MCF 10A (cell line): ENCODE results near the gene BCAS3. TPM values are rescaled to one million over a fixed set of nuclear protein-coding genes. Genes with fewer than 3 reads are reported as not detected.

Experiments used
- BruUV-seq: library from RNA; stranded (reverse); fragments of 400-500 nt; replicated peaks from 2 replicates; lab custom pipeline; 2021; lab: Mats Ljungman, UMichigan
- CTCF ChIA-PET: fragments of 300-600 bp; sonication (Branson Sonifier 250); formaldehyde crosslinking; extraction: SDS; loops from one replicate; lab custom pipeline; 2021; ENCODE audit warnings: antibody characterized with exemption, inconsistent platforms; lab: Yijun Ruan, JAX
- POLR2A ChIA-PET: fragments of 300-600, 350-650 bp; sonication (Branson Sonifier 250); formaldehyde crosslinking; extraction: SDS; loops from one replicate; lab custom pipeline; 2020; ENCODE audit warnings: antibody characterized with exemption, inconsistent platforms; lab: Yijun Ruan, JAX
- DNase-seq: peaks from one replicate; pipeline ENCODE4 v3.0.0-alpha.2; 2018; ENCODE audit not compliant: unreplicated experiment
- H3K27ac Mint-ChIP-seq: one replicate; pipeline ENCODE4 v1.8.0; 2022; ENCODE audit warnings: mild to moderate bottlenecking, low read depth, mixed read lengths; ENCODE audit not compliant: unreplicated experiment
- H3K27me3 Mint-ChIP-seq: one replicate; pipeline ENCODE4 v1.8.0; 2022; ENCODE audit warnings: mixed read lengths; ENCODE audit not compliant: insufficient read depth, unreplicated experiment
- H3K36me3 Mint-ChIP-seq: one replicate; pipeline ENCODE4 v1.8.0; 2022; ENCODE audit warnings: mild to moderate bottlenecking, moderate library complexity, mixed read lengths; ENCODE audit not compliant: insufficient read depth, unreplicated experiment
- H3K4me1 Mint-ChIP-seq: one replicate; pipeline ENCODE4 v1.8.0; 2022; ENCODE audit warnings: mixed read lengths; ENCODE audit not compliant: insufficient read depth, unreplicated experiment
- H3K4me3 Mint-ChIP-seq: one replicate; pipeline ENCODE4 v1.8.0; 2022; ENCODE audit warnings: mild to moderate bottlenecking, moderate library complexity, mixed read lengths; ENCODE audit not compliant: unreplicated experiment
- H3K9me3 Mint-ChIP-seq: one replicate; pipeline ENCODE4 v1.8.0; 2022; ENCODE audit warnings: mixed read lengths; ENCODE audit not compliant: unreplicated experiment
- intact Hi-C: fragments of 100-400 bp; cut with micrococcal nuclease; formaldehyde crosslinking; loops from 2 replicates; pipeline ENCODE4 v1.14.1; 2022
- total RNA-seq: library from RNA; stranded (reverse); gene quantifications from 2 replicates; pipeline ENCODE4 v1.2.3, GENCODE V29; 2022
- TF ChIP-seq, protein P1 (sequence below): fragments of 200-600 bp; IDR thresholded peaks from one replicate; pipeline ENCODE4 v1.8.0; 2022; ENCODE audit warnings: antibody characterized with exemption, mild to moderate bottlenecking; ENCODE audit not compliant: unreplicated experiment

BCAS3 gene
- total RNA-seq, 1 experiment from 2014 or later: 14.6 TPM

DNA sequence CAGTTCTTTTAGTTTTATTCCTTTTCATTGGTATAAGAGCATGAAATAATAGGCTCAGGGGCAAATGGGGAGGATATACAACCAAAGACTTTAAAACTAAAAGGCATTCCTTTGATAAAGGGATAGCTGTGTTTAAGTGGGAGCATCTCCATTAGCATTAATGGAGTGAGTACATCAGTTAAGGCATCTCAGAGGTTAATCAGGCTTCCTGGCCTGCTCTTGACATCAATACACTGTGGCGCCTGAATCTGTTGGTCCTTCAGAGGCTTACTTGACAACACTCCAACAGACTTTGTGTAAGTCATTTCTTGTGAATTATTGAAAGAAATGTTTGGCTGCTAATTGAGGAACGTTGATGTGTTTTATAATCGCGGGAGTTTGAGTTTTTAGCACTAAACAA is 230.7 kb downstream of the BCAS3 start:
- H3K9me3 Mint-ChIP-seq: no peaks in the 10 kb centered on the region
- H3K36me3 Mint-ChIP-seq: no peaks in the 10 kb centered on the region
- no peak overlapping the region for H3K4me3 Mint-ChIP-seq
- CTCF ChIA-PET: interaction anchor here (0.7 kb wide), 1 partner anchor 13 kb away, joined by 3 read pairs; no protein-coding TSS in a partner anchor
- intact Hi-C loops: no loop called here
- BruUV-seq: no TSS peak
- POLR2A ChIA-PET: interaction anchor here (0.6 to 1.3 kb wide), 2 partner anchors 8 to 1005 kb away, joined by 3 read pairs; no protein-coding TSS in a partner anchor
- no peaks in the 10 kb centered on the region for H3K27me3 Mint-ChIP-seq
- TF ChIP-seq, protein P1, sequence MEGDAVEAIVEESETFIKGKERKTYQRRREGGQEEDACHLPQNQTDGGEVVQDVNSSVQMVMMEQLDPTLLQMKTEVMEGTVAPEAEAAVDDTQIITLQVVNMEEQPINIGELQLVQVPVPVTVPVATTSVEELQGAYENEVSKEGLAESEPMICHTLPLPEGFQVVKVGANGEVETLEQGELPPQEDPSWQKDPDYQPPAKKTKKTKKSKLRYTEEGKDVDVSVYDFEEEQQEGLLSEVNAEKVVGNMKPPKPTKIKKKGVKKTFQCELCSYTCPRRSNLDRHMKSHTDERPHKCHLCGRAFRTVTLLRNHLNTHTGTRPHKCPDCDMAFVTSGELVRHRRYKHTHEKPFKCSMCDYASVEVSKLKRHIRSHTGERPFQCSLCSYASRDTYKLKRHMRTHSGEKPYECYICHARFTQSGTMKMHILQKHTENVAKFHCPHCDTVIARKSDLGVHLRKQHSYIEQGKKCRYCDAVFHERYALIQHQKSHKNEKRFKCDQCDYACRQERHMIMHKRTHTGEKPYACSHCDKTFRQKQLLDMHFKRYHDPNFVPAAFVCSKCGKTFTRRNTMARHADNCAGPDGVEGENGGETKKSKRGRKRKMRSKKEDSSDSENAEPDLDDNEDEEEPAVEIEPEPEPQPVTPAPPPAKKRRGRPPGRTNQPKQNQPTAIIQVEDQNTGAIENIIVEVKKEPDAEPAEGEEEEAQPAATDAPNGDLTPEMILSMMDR: no peak
- no peaks in the 10 kb centered on the region for H3K4me1 Mint-ChIP-seq
- no peak overlapping the region for H3K27ac Mint-ChIP-seq
- no peak for DNase-seq

DNA sequence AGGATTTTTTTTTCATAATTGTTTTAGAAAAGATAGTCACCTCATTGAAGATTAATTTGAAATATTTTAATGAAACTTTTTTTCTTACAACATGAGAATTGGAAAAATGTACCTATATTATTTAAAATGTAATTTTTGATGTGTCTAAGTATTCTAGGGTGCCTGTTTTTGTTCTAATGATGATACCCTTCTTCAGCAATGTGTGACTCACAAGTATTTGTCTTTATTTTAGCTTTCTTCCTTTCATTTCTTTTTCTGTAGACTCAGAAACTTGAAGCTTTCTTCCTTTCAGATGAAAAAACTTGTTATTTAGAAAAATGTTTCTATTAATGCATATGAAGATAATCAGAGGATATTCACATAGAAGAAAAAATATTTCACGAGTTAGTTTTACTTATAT is 231.8 kb downstream of the BCAS3 start:
- Mint-ChIP-seq H3K9me3 (no peaks in the 10 kb centered on the region), H3K27me3 (no peaks in the 10 kb centered on the region), H3K27ac (no peak overlapping the region), H3K36me3 (no peaks in the 10 kb centered on the region), H3K4me3 (no peak overlapping the region), H3K4me1 (no peaks in the 10 kb centered on the region)
- BruUV-seq: no TSS peak
- TF ChIP-seq, protein P1: no peak
- ChIA-PET CTCF (no interaction called here), POLR2A (no interaction called here)
- intact Hi-C loops: no loop called here
- no peak for DNase-seq

DNA sequence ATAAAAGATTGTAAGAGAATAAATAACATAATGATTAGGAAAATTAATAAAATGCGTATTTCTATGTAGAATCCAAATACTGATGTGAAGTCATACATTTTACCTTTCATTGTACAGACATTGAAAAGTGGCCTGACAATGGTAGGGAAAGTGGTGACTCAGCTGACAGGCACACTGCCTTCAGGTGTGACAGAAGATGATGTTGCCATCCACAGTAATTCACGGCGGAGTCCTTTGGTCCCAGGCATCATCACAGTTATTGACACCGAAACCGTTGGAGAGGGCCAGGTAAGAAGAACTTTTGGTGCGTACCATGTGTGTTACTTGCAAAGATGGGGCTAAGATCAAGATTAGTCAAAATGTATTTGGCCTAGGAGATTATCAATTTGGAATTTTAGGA is 232.8 kb downstream of the BCAS3 start:
- BruUV-seq: no TSS peak
- Mint-ChIP-seq H3K36me3 (no peaks in the 10 kb centered on the region), H3K27me3 (no peaks in the 10 kb centered on the region), H3K27ac (no peak overlapping the region), H3K4me1 (no peaks in the 10 kb centered on the region), H3K4me3 (no peak overlapping the region), H3K9me3 (no peaks in the 10 kb centered on the region)
- POLR2A ChIA-PET: no interaction called here
- CTCF ChIA-PET: no interaction called here
- intact Hi-C loops: no loop called here
- no peak for DNase-seq
- TF ChIP-seq, protein P1: no peak

DNA sequence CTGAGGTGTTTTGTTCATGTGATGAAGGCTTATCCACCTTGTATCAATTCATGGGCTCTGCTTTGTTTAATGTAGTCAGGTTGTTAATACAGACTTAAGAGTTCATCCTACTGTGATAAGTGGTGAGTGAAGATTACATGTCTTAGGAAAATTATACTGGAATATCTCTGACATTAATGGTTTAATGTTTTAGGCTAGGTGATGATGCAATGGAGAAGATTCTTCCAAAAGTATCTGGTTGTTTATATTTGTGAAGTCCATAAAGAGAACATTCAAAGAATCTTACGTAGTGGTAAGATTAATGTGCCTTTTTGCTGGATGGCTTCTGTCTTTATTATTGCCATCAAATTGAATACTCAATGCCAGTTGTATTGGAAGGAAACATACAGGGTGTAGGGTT is 236.4 kb downstream of the BCAS3 start:
- H3K27ac Mint-ChIP-seq: no peak overlapping the region
- no peaks in the 10 kb centered on the region for H3K4me1 Mint-ChIP-seq
- TF ChIP-seq, protein P1: no peak
- no peak overlapping the region for H3K4me3 Mint-ChIP-seq
- no TSS peak for BruUV-seq
- peaks cover 7% of the 10 kb centered on the region for H3K9me3 Mint-ChIP-seq
- H3K27me3 Mint-ChIP-seq: no peaks in the 10 kb centered on the region
- intact Hi-C loops: no loop called here
- CTCF ChIA-PET: no interaction called here
- no peaks in the 10 kb centered on the region for H3K36me3 Mint-ChIP-seq
- no peak for DNase-seq
- POLR2A ChIA-PET: no interaction called here
